Measurements from ENCODE around the gene ECE1.
"Not testable (repeated sequence)": the region's sequence is repeated elsewhere in the genome, so short reads cannot be mapped to it uniquely, and the experiment has no call there.

Gene ECE1

DNA sequence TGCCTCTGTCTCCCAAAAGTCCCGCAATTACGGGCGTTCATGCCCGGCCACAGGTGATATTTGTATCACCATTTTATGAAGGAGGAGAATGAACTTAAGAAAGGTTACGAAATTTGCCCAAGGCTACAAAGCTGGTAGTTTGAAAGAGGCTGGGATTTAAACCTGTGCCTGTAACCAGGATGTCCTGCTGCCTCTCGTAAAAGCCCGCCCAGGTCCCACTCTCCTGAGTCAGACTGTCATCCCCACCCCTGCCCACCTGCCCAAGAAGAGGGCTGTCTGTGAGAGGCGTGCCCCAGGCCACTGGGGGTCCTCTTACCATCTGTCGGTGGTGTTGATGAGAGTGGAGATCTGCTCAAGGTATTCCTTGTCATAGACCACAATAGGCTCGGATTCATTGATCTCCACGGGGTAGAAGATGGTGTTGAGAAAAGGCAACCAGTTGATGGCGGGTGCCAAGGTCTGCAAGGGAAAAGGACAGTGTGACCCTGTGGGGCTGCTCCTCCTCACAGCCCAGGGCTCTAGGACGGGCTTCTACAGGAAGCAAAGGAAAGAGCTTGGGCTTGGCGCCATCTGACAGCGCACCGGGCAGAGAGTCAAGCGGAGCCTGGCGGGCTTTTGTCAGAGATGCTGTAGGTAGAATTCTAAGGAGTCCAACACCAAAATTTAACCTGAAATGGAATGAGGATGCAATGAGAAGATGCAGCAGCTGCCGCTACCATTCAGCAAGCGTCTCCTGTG, 43.2 kb downstream of the ECE1 start:
- DNase-seq, result no peak

- DNase-seq, result no peak
These were observed 44.5 kb downstream of the ECE1 start for GRCh38 chr1:21245688-21246229.

DNA sequence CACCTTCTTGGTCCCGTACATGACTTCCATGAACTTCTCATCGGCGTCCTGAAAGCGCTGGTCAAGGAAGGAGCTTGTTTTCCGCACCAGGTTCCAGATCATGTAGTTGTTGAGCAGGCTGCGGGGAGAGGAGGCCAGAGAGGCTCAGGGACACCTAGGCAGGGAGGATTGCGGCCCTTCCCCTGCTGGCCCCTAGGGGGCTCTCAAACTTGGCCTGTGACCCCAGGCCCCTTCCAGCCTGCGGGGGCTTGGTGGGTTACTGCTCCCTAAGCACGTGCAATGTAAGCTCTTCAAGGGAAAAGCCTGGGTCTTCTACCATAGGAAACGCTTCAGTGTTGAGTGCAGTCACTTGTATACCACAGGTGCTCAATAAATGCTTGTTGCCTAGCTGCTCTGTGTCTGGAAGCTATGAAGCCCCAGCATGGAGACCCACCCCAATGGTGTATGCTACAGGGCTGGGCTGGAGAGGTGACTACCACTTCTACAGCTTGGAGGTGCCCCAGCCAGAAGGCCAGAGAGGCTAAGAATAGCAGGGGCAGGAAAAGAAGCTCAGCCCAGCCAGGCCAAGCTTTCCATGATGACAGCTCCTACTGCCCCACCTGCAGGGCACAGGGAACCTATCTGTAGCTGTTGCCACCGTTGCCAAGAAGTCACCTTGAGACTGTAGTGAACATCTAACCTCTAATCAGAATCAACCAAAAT, 45.1 kb downstream of the ECE1 start:
- DNase-seq, result no peak

GRCh38 chr1:21244154-21244553, 46.1 kb downstream of the ECE1 start:
- no peak for DNase-seq

GRCh38 chr1:21242846-21243245, 47.4 kb downstream of the ECE1 start:
- no peak for DNase-seq

GRCh38 chr1:21241771-21242581, 48.3 kb downstream of the ECE1 start:
- no peak for DNase-seq

DNA sequence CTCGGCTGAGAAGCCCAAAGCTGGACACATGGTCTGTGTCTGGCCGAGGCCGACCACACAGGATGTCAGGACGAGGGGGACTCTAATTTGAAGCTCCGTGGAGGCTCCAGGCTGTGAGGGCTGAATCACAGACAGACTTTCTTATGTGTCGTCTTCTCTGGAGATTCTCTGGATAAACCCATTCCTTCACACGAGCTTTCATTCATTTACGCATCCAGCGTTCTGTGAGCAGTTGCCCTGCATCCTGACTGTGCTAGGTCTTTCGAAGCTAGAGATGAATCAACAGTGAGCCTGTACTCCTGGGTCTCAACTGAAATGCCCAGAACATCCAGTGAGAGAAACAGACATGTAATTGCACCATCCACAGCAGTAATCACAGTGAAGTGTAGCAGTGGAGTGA, 49.6 kb downstream of the ECE1 start:
- DNase-seq, result no peak

DNA sequence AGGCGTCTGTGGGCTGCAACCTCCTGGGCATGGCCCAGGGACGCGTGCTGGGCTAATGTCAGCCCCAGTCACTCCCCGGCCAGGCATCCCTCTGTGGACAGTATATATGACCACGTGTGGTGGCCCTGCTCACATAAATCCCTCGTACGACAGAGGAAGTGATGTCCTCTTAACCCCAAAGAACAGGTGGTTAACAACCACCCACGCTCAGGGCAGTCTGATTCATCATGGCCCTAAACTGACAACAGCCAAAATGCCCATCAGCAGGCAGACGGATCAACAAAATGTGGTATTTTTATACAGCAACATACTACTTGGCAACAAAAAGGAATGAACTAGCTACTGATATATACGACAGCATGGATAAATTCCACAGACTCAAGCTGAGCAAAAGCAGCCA, 51.0 kb downstream of the ECE1 start:
- DNase-seq, result no peak

DNA sequence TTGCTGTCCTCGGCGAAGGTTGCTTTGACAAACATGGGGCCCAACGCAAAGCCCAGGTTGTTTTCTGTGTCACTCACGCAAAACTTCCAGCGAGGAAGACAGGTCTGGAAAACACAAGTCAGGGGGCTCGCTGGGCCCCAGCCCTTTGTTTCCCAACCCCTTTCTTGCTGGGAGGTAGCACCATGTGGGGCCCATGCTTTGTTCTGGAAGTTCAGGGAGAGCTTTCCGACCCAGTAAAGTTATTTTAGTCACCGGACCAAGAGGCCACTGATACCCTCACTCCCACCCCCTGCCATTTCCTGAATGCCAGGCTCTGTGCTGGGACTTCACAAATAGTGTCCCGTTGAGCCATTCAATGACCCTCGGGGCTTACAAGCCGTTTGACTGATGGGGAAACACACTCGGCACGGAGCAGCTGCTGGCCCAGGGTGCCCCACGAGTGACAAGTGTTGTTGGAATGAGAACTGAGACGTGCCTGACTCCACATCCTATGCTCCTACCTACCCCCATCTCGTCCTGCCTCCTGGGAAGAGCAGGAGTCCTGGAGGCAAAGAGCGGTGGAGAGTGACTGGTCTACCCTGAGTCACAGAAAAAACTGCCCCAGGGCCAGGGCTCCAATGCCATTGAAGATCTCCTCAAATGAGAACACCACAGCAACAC, 52.0 kb downstream of the ECE1 start:
- DNase-seq, result no peak

DNA sequence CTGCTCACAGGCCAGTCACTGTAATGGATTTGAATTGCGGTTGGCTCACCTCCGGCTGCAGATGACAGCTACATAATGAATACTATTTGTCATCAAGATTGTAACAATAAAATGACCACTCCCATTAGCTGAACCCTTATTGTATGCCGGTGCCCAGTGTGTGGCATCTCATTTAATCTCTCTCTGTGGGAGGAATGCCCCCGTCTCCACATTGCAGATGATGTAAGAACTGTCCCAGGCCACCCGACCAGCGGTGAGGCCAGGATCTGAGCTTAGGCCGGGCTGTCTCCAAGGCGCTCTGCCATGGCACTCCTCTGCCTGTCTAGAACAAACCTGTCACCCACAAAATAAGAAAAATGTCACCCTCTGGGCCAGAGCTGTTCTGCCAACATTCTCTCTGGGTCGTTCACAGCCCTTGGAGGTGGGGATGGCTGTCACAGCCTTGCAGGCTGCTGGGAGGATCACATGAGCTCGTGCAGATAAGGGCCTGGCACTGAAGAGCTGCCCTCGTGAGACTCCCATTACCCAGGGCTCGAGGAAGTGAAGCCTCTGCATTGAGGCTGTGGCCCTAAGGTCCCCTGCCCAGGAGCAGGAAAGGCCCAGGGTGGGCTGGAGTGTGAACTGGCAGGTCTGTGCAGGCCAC, 52.7 kb downstream of the ECE1 start:
- DNase-seq, result no peak

DNA sequence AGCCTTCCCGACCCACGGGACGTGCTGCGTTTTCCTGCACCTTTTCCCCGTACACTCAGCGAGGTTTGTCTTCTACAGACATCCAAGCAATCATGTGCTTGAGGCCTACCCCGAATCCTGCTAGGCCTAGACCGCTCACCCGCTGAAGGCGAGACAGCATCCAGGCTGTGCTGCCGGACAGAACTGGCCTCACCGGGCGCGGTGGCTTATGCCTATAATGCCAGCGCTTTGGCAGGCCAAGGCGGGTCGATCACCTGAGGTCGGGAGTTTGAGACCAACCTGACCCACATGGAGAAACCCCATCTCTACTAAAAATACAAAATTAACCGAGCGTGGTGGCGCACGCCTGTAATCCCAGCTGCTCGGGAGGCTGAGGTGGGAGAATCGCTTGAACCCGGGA, 54.1 kb downstream of the ECE1 start:
- DNase-seq, result no peak

GRCh38 chr1:21234779-21235178, 55.5 kb downstream of the ECE1 start:
- no peak for DNase-seq

DNA sequence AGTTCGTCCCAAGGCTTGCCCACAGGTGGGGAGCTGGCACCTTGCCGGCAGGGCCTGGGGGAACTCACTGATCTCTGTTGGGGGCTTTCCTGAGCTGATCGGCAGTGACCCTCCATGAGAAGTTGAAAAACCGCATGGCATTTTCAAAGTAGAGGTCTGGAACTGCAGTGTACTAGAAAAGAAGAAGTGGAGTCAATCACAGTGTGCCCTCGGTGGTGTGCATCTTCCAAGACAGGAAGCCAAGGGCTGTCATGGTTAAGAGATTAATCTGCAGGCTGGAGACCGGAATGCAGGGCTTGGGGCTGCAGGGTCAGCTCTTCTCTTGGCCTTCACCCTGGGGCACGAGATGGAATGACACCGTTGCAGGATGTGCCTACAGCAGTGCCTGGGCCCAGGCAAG, 56.8 kb downstream of the ECE1 start:
- DNase-seq, result no peak

DNA sequence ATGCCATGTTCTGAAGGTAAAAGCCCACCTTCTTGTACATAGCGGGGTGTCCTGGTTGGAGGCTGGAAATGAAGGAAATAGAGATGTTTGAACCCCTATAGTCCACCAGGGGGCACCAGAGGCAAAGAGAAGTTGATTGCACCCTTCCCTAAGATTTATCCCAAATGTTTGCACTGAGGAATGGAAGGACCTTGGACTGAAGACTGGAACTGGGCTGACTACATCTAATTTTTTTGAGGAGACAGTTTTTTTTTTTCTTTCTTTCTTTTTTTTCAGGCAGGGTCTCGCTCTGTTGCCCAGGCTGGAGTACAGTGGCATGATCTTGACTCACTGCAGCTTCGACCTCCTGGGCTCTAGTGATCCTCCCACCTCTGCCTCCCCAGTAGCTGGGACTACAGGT, 58.2 kb downstream of the ECE1 start:
- DNase-seq, result peak; percentile 56

DNA sequence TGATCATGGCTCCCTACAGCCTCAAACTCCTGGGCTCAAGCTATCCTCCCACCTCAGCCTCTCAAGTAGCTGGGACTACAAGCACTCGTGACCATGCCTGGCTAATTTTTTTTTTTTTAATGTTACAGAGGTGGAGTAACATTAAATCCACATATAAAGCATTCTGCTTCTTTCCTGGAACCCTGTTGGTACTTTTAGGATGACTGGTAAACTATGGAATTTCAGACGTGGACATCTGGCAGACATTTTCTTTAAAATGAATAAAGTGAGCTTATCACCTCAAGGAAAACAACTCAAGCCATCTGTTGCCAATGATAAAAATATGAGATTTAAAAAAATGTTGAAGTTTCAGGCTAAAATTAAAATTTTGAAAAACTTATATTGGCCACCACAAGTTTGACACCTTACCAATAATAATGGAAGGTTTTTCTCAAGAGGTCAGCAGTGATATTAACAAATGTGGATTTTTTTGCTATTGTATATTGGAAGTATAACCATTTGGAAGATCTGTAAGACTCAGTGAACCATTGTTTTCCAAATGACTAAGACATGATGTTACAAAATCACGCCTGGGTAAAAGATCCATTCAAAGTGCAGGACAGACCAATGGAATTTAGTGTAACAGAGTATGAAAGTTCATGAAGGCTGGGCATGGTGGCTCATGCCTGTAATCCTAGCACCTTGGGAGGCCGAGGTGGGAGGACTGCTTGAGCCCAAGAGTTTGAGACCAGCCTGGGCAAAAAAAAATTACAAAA, 60.8 kb downstream of the ECE1 start:
- DNase-seq, result no peak

DNA sequence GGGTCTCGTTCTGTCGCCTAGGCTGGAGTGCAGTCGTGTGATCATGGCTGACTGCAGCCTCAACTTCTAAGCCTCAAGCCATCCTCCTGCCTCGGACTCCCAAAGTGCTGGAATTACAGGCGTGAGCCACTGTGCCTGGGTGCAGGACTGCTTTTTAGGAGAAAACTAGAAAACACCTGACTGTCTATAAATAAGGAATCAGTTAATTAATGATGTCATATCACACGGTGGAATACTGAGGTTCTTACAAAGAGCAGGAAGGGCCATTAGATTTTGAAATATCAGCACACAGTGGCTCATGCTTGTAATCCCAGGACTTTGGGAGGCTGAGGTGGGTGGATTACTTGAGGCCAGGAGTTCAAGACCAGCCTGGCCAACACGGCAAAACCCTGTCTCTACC, 62.0 kb downstream of the ECE1 start:
- DNase-seq, result not testable (repeated sequence)

- DNase-seq, result no peak
These were observed 65.2 kb downstream of the ECE1 start for GRCh38 chr1:21225065-21225464.

- DNase-seq, result peak; percentile 73
These were observed 69.4 kb downstream of the ECE1 start for GRCh38 chr1:21220815-21221214.

- DNase-seq, result no peak
These were observed 70.6 kb downstream of the ECE1 start for GRCh38 chr1:21219674-21220073.

DNA sequence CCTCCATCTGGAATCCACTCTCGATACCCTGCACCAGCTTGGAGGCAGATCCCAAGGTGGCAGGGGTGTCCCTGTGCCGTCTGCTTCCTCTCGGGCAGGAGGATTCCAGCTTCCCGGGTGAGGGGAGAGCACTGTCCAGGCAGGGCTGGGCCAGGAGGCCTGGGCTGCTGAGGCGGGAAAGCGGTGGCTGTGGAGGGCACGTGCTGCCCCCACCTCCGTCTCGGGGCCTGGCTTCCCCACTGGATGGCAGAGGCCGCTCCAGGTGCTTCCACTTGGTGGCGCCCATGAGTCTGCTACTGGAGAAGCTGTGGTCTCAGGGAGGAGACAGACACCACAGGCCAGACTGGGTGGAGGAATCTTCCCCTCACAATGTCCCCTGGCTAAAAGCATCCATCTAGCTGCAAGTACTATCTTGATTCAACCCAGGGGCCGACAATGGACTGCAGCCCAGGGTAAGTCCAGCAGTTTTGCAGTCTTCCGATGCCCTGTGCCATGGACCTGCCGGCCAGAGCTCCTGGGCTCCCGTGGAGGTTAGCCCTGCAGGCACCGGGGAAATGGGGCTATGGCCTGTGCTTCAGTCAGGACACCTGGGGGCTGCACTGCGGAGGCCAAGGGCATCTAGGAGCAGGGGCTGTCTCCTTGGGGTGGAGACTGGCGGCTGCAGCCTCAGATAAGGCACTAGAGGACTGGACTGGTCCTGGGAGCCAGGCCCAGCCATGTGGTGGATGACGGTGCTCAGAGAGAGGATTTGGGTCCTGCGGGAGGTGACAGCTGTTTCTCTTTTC, 72.3 kb downstream of the ECE1 start:
- peak; percentile 1 for DNase-seq

All from NCI-H1105 treated with DMSO at 0.1 percent for 48 hours (cell line).